Stomach (tissue), 9 donors: Measurements from ENCODE around the gene PRKCQ. TPM values are rescaled to one million over a fixed set of nuclear protein-coding genes. Genes with fewer than 3 reads are reported as not detected.

Source experiments
- DNase-seq, 2 donors: peaks; one replicate each; pipeline versions ENCODE4 v3.0.0 to v3.0.0-alpha.2; 2013 to 2019
- H3K27ac ChIP-seq, 5 donors: fragments of 200-600 bp in 4 of 5; sonication (generic) in 4 of 5; one replicate each; pipeline ENCODE4 v1.5.1; 2013 to 2019; ENCODE audit warnings: mild to moderate bottlenecking in 1 of 5, moderate library complexity in 1 of 5
- H3K27me3 ChIP-seq, 3 donors: fragments of 200-600 bp; sonication (generic); one replicate each; pipeline ENCODE4 v1.5.1; 2017 to 2019; ENCODE audit warnings: mixed run types in 1 of 3
- H3K36me3 ChIP-seq, 4 donors: fragments of 200-600 bp; sonication (generic); 1 replicate in 3 of 4; 2 replicates in 1 of 4; pipeline ENCODE4 v1.5.1; 2016 to 2019
- H3K4me1 ChIP-seq, 4 donors: fragments of 200-600 bp; sonication (generic); one replicate each; pipeline ENCODE4 v1.5.1; 2016 to 2019
- H3K4me3 ChIP-seq, 4 donors: fragments of 200-600 bp; sonication (generic) in 3 of 4; one replicate each; pipeline ENCODE4 v1.5.1; 2016 to 2019; ENCODE audit warnings: mild to moderate bottlenecking in 1 of 4
- H3K9me3 ChIP-seq, 4 donors: fragments of 200-600 bp; sonication (generic); one replicate each; pipeline ENCODE4 v1.5.1; 2016 to 2019
- CTCF ChIP-seq, 7 experiments: fragments of 450-650 bp in 4 of 7; fragments of 200-600 bp in 3 of 7; sonication (generic) in 3 of 7; IDR thresholded peaks; one replicate each; pipeline ENCODE4 v1.5.1; 2016 to 2019; ENCODE audit warnings: antibody characterized with exemption in 7 of 7, control low read depth in 2 of 7, mild to moderate bottlenecking in 1 of 7
- EP300 ChIP-seq: sonication (generic); formaldehyde crosslinking; IDR thresholded peaks from one replicate; pipeline ENCODE4 v1.6.1; 2017; ENCODE audit warnings: antibody characterized with exemption
- POLR2A ChIP-seq, 4 donors: fragments of 450-650 bp; IDR thresholded peaks; one replicate each; pipeline ENCODE4 v1.6.1; 2016; ENCODE audit warnings: antibody characterized with exemption in 4 of 4, control low read depth in 2 of 4, mild to moderate bottlenecking in 1 of 4, moderate library complexity in 1 of 4
- POLR2AphosphoS5 ChIP-seq, 3 donors: sonication (generic); formaldehyde crosslinking; IDR thresholded peaks; one replicate each; pipeline ENCODE4 v1.6.1; 2016; ENCODE audit warnings: antibody characterized with exemption in 3 of 3
- WGBS, 5 donors: extraction: QIAGEN DNeasy Blood & Tissue Kit in 3 of 5; methylation state at CpG; one replicate each; pipeline versions ENCODE4 v1.1.5 to v1.1.7; 2013 to 2018; 5-methylcytosine and 5-hydroxymethylcytosine counted together
- intact Hi-C: fragments of 100-400 bp; cut with DNase I; formaldehyde crosslinking; loops from one replicate; pipeline ENCODE4 v1.15.1; 2023; ENCODE audit warnings: low total_unique reads
- polyA plus RNA-seq, 3 donors: library from polyadenylated mRNA; stranded (reverse); fragments of 200-250 nt; gene quantifications; one replicate each; pipeline ENCODE4 v1.2.3, GENCODE V29; 2013
- total RNA-seq, 5 donors: library from RNA; depleted of rRNA; stranded (reverse); fragments of >200 nt; gene quantifications; one replicate each; pipeline versions ENCODE4 v1.1.0 to v1.2.3, GENCODE V29; 2014 to 2016
- donor health status: healthy with polysubstance abuse.
- donor health status: Bipolar disorder and iron deficiency.
- donor health status: healthy.

PRKCQ gene
- total and polyA plus RNA-seq, 8 donors, result 0.25 to 5.1 (median 0.63) TPM; not detected in 1

- no peak for DNase-seq
- Histone ChIP-seq H3K4me1 (peaks cover 0 to 10% (median 0%) of the 10 kb centered on the region in 4 donors), H3K27me3 (no peaks in the 10 kb centered on the region), H3K9me3 (no peaks in the 10 kb centered on the region), H3K27ac (no peak overlapping the region), H3K4me3 (no peak overlapping the region), H3K36me3 (no peaks in the 10 kb centered on the region)
- 53 to 74% (median 64%) methylated on average over 2 of the region's 2 CpGs for WGBS, 5 donors
- TF ChIP-seq POLR2AphosphoS5 (IDR thresholded peaks at IDR 0.05) (no peak), POLR2A (IDR thresholded peaks at IDR 0.05) (no peak), CTCF (IDR thresholded peaks at IDR 0.05) (no peak), EP300 (no peak)
- intact Hi-C loops, result no loop called here
These were observed 11.6 kb upstream of the PRKCQ start for GRCh38 chr10:6591668-6592067.

- no peak for TF ChIP-seq CTCF (IDR thresholded peaks at IDR 0.05)
- no peak for TF ChIP-seq EP300
- no peak for TF ChIP-seq POLR2AphosphoS5 (IDR thresholded peaks at IDR 0.05)
- TF ChIP-seq POLR2A (IDR thresholded peaks at IDR 0.05), result no peak
- WGBS, 5 donors, result 95 to 97% (median 96%) methylated on average over 4 of the region's 4 CpGs
- Histone ChIP-seq H3K9me3 (no peaks in the 10 kb centered on the region), H3K4me3 (no peak overlapping the region), H3K4me1 (peaks cover 0 to 10% (median 0%) of the 10 kb centered on the region in 4 donors), H3K36me3 (no peaks in the 10 kb centered on the region), H3K27ac (no peak overlapping the region), H3K27me3 (no peaks in the 10 kb centered on the region)
- no peak for DNase-seq
- intact Hi-C loops, result no loop called here
These were observed 10.0 kb upstream of the PRKCQ start for GRCh38 chr10:6590100-6590499.

- intact Hi-C loops, result no loop called here
- no peak for DNase-seq
- Histone ChIP-seq H3K9me3 (no peaks in the 10 kb centered on the region), H3K4me3 (no peak overlapping the region), H3K36me3 (no peaks in the 10 kb centered on the region), H3K27me3 (no peaks in the 10 kb centered on the region), H3K27ac (no peak overlapping the region), H3K4me1 (peaks cover 0 to 10% (median 0%) of the 10 kb centered on the region in 4 donors)
- WGBS, 5 donors, result 69 to 84% (median 80%) methylated on average over 11 of the region's 11 CpGs
- TF ChIP-seq EP300 (no peak), CTCF (IDR thresholded peaks at IDR 0.05) (no peak), POLR2AphosphoS5 (IDR thresholded peaks at IDR 0.05) (no peak), POLR2A (IDR thresholded peaks at IDR 0.05) (no peak)
These were observed 9.4 kb upstream of the PRKCQ start for GRCh38 chr10:6589287-6590094.

- 90 to 98% (median 96%) methylated on average over 3 of the region's 3 CpGs for WGBS, 5 donors
- H3K36me3 ChIP-seq, result no peaks in the 10 kb centered on the region
- no peak overlapping the region for H3K27ac ChIP-seq
- no peak overlapping the region for H3K4me3 ChIP-seq
- peaks cover 0 to 10% (median 0%) of the 10 kb centered on the region in 4 donors for H3K4me1 ChIP-seq
- H3K9me3 ChIP-seq, result no peaks in the 10 kb centered on the region
- TF ChIP-seq POLR2AphosphoS5 (IDR thresholded peaks at IDR 0.05) (no peak), EP300 (no peak), CTCF (IDR thresholded peaks at IDR 0.05) (no peak), POLR2A (IDR thresholded peaks at IDR 0.05) (no peak)
- intact Hi-C loops, result no loop called here
- no peak for DNase-seq
- H3K27me3 ChIP-seq, result no peaks in the 10 kb centered on the region
These were observed 8.8 kb upstream of the PRKCQ start for GRCh38 chr10:6588845-6589244.
